HuH-7.5 (cell line): ENCODE results near the gene MAP7D3.

Source experiments
- DNase-seq: peaks from one replicate; pipeline ENCODE4 v3.0.0; 2011; ENCODE audit warnings: low spot score

MAP7D3 gene

DNA sequence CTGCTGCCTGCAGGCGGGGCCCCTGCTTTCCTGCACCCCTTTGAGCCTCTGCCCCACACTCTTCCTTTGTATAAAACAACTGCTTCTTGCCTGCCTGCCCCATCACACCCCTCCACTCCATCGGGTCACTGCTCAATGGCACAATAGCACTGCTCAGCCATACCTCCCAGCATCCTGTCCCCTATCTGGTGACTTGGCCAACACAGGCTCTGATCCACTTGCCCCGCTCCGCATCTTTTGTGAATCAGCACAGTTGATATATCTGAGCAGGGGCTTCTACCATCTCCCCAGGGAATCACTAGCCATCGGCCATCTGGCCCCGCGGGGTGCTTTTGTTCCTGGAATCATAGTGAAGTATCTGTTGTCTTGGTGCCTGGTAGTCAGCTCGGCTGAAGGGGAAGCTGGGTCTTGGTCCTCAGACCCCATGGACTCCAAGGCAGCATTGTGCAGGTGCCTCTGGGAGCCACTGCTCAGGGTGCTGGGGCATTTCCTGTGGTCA lies 45.3 kb downstream of the MAP7D3 start:
- DNase-seq: no peak

DNA sequence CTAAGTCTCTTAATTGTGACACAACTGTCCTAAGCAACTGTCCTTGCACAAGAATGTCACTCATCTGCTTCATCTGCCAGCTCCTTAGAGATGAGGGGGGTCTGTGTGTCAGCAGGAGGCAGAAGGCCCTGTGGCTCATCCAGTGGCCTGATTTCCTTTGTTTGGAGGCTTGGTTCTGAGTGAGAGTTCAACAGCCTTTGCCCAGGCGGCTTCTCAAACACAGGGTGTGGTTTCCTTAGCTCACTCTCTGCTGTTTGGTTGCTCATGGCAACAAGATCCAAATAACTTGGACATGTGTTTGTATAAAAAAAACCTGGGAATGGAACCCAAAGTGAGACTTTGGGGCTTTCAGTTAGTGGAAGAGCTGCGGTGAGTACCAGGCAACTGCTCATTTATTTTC lies 46.6 kb downstream of the MAP7D3 start:
- no peak for DNase-seq

DNA sequence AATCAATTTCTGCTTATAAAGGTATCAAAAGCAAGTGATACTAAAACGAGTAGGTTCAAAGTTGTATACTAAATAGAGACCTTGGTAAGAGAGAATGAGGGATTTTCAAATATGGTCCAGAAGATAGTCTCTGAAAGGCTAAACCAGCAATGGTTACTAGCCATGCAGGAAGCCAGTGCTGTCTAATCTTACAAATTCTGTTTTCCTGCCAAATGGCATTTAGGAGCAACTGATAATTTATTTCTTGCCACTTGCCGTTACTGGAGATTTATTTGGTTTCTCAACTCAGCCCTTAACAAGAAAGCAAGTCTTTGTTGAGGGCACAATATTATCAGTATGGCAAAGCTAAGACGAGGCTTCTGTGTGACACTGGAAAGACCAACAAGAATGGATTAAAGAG lies 47.2 kb downstream of the MAP7D3 start:
- no peak for DNase-seq

DNA sequence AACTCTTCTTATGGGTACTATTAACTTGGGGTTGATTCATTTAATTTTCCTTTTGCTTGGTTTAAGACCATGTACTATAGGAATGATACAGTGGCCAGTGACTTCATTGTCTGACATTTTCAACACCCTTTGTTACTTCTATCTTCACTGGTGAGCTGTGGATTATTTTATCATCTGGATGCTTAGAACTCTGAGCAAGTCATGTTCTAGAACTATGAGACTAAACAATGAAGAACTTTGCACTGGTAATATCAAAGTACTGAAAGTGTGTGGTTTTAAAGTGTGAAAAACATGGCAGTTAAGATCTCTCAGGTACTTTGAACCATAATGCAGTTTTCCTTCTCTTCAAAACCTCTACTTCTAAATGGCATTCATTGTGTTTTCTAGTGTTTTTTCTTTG lies 47.8 kb downstream of the MAP7D3 start:
- DNase-seq: no peak

DNA sequence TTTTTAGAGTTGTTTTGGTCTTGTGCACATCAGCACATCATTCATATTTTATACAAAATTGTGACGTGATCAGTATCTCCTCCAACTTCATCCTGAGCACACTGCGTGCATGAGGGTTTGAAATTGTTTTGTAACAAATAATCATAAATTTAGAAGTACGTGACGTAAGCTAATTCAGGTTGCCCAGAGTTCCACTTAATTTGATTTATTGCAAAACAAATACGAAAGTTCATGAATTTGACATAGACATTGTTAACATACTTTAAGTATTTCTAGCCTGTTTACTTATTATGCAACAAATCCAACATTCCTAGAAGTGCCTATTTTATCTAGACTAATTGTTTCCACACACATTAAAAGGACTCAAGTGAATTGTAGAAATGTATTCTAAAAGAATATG lies 48.3 kb downstream of the MAP7D3 start:
- DNase-seq: no peak

DNA sequence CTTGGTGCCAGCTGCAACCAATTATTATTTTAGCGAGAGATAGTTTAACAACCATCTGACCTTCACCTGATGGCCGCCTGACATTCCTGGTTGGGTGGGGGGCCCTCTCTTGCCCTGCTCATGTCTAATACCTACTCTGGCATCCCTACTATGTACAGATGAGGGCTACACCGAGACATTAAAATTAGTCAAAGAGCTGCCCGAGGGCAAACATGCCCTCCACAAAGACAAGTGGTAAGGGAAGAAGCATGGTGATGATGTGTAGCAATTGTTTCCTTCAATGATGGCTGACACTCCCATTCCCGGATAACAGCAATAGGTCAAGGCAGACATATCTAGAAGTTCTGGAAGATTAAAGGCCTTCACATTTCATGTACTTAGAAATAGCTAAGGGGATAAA lies 49.6 kb downstream of the MAP7D3 start:
- no peak for DNase-seq

DNA sequence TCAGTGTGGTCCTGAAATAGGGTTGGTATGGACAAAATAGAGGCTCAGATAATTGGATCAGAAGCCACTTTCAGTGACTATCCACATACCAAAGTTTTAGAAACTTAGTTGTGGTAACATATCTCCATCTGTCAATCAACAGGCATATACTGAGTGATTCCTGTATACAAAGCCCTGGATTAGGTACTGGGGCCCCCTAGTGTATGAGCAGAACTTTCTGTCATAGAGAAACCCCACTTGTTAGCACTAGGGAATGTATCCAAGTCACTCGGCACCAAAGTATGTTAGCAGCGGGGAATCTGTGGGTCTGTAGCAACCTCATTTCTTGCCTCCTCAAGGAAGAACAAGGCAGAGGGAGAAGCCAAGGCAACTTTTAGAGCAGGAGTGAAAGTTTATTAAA lies 50.7 kb downstream of the MAP7D3 start:
- peak; percentile 12 for DNase-seq

DNA sequence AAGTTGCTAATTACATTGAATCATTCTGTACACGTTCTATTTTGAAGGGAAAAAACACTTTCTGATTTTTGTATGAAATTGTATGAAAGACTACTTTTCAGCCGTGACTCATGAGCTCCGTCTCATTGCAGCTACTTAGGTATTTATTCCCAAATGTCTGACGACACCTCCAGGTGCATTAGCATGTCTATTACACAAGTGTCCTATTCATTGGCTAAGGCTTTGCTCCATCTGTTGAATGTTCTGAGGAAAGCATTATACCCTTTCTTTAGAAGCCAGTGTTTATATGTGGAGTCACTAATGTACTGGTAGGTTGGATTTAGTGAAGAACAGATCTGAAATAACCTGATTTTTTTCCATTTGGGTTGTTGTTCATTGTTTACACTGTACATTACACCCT lies 51.8 kb downstream of the MAP7D3 start:
- no peak for DNase-seq

DNA sequence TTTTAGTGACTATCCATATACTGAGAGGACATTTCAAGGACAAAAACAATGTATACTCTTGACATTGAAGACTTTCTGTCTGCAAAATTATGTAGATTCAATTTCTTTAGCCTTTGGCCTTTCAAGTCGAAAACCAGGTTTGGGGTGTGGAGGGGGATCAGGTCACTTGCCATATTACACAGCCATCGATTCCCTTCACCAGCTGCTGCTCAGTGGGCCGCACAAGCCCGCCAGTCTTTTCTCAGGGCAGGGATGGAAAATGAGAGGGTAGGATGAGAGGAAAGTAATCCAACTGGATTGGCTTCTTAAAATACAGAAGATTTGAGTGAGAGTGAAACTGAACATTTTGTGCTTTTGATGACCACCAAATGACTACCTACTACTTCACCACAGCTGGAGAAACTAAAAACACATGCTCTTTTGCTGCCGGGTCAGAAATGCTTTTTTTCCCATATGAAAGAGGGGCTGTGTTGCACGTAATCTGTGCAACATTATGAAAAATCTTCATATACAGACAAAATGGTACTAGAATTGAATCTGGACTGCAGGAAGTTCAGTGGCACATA lies 52.4 kb downstream of the MAP7D3 start:
- no peak for DNase-seq

DNA sequence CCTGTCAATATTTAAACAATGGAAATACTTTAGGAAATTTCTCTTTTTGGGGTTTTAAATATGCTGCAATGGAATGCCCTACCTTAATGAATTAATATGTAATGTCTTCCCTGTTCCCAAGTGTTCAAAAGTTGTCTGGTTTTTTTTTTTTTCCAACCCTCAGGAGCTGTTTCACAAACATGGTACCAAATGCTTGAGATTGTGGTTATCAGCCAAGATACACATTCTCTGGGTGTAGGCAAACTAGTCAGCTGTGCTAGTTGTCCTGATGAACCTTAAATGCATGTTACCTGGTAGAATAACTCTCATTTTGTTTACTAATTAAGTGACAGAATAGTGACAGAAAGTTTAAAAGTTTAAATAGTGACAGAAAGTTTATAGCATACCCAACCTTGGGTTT lies 53.2 kb downstream of the MAP7D3 start:
- DNase-seq: no peak

DNA sequence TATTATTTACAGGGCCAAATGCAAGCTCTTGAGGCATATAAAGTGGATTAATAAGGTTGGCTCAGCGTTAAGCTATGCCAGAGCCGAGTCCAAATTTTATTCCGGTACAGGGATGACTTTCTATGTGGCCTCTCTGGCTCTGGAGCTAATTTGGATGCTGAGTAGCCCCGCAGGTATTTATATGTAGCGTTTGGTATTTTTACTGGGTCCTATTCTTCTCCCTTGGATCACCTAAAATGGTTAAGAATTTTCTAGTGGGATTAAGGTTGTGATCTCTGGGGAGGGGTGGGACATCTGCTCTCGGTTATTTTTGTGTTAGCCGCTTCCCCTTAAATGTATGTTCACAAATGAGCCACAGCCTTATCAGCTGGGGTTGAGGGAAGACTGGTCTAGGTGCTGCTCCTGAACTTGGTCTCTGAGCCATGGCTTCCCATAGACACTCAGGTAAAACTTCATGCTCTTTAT lies 54.5 kb downstream of the MAP7D3 start:
- no peak for DNase-seq

DNA sequence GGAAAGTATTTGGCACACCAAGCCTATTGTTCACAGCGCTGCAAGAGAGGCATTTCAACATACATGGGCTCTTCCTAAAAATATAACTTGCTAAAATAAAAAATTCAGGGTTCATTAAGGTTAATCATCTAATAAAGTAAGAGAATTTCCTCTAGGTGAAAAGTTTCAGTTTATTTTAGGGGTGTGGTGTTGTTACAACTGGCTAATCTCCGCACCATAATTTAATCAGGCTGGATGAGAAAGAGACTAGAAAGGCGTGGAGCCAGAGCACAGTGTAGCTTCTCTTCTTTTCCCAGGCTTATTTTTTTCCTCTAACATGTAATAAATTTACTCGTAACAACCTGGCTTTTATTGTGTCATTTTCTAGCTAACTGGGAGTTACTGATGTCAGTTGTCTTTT lies 56.0 kb downstream of the MAP7D3 start:
- DNase-seq: no peak

DNA sequence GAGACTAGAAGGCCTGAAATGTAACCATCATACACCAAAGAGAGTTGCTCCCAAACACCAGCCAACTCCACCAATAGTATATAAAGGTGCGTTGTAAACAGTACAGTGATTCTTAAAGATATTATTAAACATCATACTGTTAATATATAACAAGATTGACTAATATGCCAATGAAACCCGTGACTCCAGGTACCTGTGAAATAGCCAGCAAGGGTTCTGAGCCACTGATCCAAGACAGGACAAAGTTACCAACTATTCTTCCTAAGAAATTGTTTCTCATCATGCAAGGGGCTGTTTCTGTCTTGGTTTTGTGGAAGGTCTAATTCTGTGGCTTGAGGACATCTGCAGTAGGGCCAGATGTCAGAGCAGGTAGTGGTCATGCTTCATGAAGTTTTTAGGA lies 56.7 kb downstream of the MAP7D3 start:
- no peak for DNase-seq

DNA sequence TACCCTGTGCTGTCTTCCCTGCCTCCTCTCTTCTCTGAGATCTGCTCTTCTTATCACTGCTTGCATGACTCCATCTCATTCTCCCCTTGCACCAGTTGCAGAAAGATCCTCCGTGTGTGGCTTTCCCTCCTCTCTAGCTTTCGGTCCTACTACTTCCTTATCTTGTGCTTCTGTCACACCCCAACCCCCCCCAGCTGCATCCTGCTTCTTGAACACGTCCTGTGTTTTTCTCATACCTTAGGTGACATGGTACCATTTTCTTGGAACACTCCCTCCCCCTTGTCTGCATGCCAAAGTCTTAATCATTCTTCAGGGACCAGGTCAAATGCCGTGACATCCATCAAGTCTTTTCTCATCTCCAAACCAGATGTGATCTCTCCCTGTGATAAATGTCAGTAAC lies 57.4 kb downstream of the MAP7D3 start:
- no peak for DNase-seq

DNA sequence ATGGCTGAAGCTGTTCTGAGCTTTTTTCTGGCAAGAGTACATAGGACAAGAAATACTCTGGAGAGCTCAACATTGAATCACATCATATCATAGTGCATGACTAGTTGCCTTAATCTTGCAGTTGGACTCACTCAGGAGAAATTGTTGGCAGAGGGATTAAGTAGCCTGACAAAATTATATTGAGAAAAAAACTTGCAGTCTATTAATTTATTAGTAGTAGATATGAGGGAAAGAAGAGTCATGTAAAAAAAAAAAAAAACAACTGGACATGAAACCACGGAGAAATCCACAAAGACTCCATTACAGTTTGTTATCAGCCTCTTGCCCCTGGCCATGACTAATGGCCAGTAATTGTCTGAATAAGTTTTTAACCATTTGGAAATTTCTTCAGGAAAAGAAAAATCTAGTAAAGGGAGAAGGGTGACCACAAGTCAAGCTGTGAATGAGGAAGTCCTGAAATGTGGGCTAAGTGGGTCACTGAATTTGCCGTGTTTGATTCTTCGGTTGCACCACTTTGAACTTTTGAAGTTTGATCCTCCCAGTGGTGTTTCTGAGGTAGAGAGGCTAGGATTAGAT lies 58.3 kb downstream of the MAP7D3 start:
- no peak for DNase-seq

DNA sequence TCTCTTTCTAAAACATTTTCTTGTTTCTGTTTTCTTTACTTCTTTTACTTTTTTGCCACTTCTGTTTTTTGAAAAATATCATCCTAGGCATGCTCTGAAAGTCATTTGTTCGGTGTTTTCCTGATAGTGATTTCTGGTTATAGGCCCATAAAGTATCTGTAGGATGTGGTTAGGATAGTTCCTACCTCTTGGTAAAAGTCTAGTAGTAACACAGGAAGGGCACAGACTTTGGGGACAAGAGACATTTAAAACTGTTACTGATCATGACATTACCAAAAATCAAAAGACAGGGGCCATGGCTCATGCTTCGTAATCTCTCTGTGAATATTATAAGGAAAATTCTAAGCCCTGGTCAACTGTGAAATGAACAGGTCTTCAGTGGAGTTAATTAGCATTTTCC lies 59.1 kb downstream of the MAP7D3 start:
- DNase-seq: no peak

DNA sequence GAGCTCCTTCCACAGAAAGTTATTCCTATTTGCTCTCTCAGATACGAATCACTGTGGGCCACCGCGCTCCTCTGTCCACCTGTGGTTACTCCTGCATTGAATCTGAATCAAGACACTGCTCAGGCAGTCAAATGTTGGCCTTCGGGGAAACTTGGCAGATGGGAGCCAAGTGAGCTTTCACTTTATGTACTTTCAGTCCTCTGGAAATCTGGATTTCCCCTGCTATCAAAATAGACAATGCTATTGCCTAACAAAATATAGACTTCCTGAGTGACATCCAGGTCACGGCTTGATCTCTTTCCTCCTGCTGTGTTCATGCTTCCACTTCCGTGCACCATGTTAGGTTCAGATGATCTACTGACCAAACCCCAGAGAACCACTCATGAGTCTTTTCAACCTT lies 60.0 kb downstream of the MAP7D3 start:
- DNase-seq: no peak

DNA sequence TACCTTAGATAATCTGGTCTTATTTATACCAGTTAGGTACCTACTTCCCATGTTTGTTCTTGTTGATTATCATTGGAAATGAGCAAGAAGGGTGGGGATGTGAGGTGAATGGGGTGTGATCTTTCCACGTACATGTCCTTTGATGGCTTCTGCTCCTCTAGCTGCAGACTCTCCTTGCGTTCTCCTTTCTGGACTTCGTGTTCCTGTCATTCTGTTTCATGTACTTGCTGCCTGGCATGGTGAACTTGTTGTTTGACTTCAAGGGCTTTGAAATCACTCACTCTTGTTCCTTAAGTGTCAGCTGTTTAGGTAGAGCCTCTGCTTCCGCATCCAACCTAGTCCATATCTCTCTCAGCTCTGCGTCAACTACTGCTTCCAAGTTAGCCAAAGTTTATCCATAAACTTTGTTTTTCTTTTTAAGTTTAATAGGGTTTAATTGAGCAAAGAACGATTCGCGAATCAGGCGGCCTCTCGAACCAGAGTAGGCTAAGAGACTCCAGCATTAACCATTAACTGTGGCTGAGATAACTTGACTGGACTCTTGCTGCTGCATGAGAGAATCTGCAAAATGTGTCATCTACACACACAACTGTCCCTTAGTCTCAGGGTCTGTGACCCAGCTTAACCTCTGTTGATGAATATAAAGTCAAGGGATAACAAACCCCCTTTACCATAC lies 61.0 kb downstream of the MAP7D3 start:
- DNase-seq: no peak

DNA sequence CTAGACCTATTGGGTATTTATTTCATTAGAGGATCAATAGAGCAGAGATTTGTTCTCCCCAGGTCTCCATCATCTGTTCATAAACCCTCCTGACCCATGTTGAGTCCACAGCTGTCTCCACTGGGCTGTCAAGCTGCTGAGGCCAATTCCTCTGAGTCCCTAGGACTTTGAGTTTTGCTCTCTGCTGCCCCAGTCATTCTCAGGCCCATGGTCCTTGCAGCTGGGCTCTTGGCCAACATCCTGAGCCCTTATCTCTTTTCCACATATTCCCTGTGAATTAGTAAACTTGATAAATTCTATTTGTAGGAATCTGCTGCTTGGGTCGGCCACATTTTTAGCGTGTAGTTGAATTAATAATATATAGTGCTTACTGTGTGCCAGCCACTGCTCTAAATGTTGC lies 62.0 kb downstream of the MAP7D3 start:
- DNase-seq: no peak

DNA sequence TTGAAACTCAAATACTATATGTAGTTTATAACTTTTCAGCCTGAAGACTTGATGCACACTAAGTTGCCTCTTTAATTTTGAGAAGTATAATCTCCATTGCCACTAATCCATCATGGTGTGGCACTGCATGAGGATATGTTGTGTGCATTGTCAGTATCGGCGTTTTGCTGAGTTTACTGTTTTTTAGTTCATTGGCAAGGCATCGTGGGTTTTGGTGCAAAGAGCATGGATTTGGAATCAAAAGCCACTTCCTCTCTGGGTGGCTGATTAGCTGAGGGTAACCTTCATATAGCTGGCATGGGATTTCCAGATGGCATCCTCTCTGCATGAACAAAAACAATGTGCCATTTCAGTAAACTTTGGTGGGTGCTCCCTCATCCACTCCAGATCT lies 65.2 kb downstream of the MAP7D3 start:
- no peak for DNase-seq

DNA sequence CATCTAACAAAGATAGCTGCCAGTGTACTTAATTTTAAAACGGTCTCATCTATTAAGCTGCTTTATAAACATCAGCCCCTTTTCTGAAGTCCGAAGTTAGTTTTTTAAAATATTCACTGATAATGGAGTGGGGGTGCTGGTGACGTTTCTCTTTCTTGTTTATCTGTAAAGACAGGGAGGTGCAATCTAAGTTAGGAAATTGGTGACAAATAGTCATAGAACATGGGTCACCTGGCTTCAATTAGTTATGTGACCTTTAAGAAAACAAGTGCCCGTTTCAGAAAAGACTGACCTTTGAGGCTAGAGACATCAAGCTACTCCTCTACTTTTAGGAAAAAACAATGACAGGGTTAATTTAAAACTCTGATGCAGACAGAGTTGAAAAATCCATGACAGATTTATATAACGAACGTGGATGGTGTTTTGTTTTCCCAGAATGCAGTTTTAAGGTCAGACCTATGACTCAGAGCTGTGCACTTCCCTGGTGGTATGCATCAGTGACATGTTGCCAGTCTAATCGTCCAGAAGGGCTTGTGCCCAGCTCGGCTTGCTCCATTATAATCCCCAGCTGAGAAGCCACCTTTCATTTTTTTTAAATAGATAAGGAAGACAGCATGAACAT lies 65.7 kb downstream of the MAP7D3 start:
- DNase-seq: no peak

DNA sequence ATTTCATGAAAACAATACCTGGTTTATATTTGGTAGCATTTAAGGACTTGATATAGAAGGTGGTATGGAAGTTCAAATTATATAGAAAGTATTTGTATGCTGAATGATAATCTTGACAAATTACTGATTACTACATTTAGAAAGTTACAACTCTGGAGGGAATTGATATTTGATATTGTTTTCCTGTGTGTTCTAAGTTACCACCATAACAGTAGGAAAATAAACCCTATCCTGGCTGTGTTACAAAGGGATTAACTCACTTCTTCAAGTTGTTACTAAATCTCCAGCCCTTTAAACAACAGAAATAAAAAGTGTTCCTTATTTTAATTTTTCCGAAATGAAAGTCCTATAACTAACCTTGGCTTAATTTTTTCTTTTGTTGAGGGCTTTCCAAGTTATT lies 67.3 kb downstream of the MAP7D3 start:
- DNase-seq: no peak

DNA sequence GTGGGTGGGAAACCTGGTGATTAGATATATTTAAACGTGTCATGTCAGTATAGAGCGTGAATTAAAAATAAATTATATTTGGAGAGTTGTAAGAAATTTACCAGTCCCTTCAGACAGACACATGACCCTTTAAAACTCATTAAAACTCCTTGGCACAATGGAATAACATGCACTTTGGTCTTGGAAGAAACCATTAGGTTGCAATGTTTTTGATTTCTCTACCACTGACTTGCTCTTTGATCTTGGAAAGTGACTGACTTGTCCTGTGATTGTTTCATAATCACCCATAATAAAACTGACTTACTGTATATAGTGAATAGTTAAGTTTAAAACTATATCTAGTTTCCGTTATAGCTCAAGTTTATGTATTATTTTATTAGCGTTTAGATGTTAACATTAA lies 68.0 kb downstream of the MAP7D3 start:
- no peak for DNase-seq
